Dendritic cell treated with granulocyte-macrophage colony-stimulating factor and Interleukin-4, amounts not matched to agents 40 ng/mL and 50 ng/mL, for 4 days (primary cell): ENCODE results near the gene DMPK.

Source experiments
- H3K27ac Mint-ChIP-seq: one replicate; pipeline ENCODE4 v1.8.0; 2022; ENCODE audit warnings: mild to moderate bottlenecking, mixed read lengths
- H3K27me3 Mint-ChIP-seq: one replicate; pipeline ENCODE4 v1.8.0; 2022; ENCODE audit warnings: mild to moderate bottlenecking, mixed read lengths
- H3K36me3 Mint-ChIP-seq: one replicate; pipeline ENCODE4 v1.8.0; 2022; ENCODE audit warnings: low read depth, mixed read lengths
- H3K4me1 Mint-ChIP-seq: one replicate; pipeline ENCODE4 v1.8.0; 2022; ENCODE audit warnings: low read depth, mixed read lengths
- H3K4me3 Mint-ChIP-seq: one replicate; pipeline ENCODE4 v1.8.0; 2022; ENCODE audit warnings: mild to moderate bottlenecking, moderate library complexity, mixed read lengths
- H3K9me3 Mint-ChIP-seq: one replicate; pipeline ENCODE4 v1.8.0; 2022; ENCODE audit warnings: mixed read lengths
- intact Hi-C: fragments of 100-400 bp; cut with micrococcal nuclease; formaldehyde crosslinking; loops from one replicate; pipeline ENCODE4 v1.15.0; 2022

Gene DMPK

GRCh38 chr19:45820413-45821102 is 38.3 kb upstream of the DMPK start:
- Mint-ChIP-seq H3K36me3 (peaks cover 100% of the 10 kb centered on the region), H3K27ac (no peak overlapping the region), H3K27me3 (peaks cover 16% of the 10 kb centered on the region), H3K9me3 (no peaks in the 10 kb centered on the region), H3K4me1 (peaks cover 13% of the 10 kb centered on the region), H3K4me3 (no peak overlapping the region)
- intact Hi-C loops, result no loop called here

- H3K4me1 Mint-ChIP-seq, result peaks cover 15% of the 10 kb centered on the region
- intact Hi-C loops, result loop anchor here (5.0 kb wide), 1 partner anchor 63 kb away; no protein-coding TSS in a partner anchor
- H3K27me3 Mint-ChIP-seq, result peaks cover 24% of the 10 kb centered on the region
- no peaks in the 10 kb centered on the region for H3K9me3 Mint-ChIP-seq
- peak overlapping the region; percentile 7 for H3K27ac Mint-ChIP-seq
- H3K36me3 Mint-ChIP-seq, result peaks cover 94% of the 10 kb centered on the region
- no peak overlapping the region for H3K4me3 Mint-ChIP-seq
Observed at GRCh38 chr19:45819769-45820168, 37.5 kb upstream of the DMPK start.

GRCh38 chr19:45817725-45818301 is 35.5 kb upstream of the DMPK start:
- peaks cover 75% of the 10 kb centered on the region for H3K36me3 Mint-ChIP-seq
- H3K27me3 Mint-ChIP-seq, result peaks cover 43% of the 10 kb centered on the region
- intact Hi-C loops, result loop anchor here (5.0 kb wide), 1 partner anchor 64 kb away; no protein-coding TSS in a partner anchor
- H3K27ac Mint-ChIP-seq, result no peak overlapping the region
- no peaks in the 10 kb centered on the region for H3K9me3 Mint-ChIP-seq
- H3K4me1 Mint-ChIP-seq, result peaks cover 15% of the 10 kb centered on the region
- no peak overlapping the region for H3K4me3 Mint-ChIP-seq

GRCh38 chr19:45817010-45817724 is 34.9 kb upstream of the DMPK start:
- Mint-ChIP-seq H3K27ac (no peak overlapping the region), H3K4me3 (no peak overlapping the region), H3K27me3 (peaks cover 50% of the 10 kb centered on the region), H3K4me1 (peaks cover 15% of the 10 kb centered on the region), H3K36me3 (peaks cover 68% of the 10 kb centered on the region), H3K9me3 (no peaks in the 10 kb centered on the region)
- intact Hi-C loops, result loop anchor here (5.0 kb wide), 1 partner anchor 65 kb away; no protein-coding TSS in a partner anchor

GRCh38 chr19:45816236-45817009 is 34.1 kb upstream of the DMPK start:
- peak overlapping the region; percentile 25 for H3K27ac Mint-ChIP-seq
- no peak overlapping the region for H3K4me3 Mint-ChIP-seq
- peaks cover 15% of the 10 kb centered on the region for H3K4me1 Mint-ChIP-seq
- no peaks in the 10 kb centered on the region for H3K9me3 Mint-ChIP-seq
- H3K36me3 Mint-ChIP-seq, result peaks cover 61% of the 10 kb centered on the region
- intact Hi-C loops, result loop anchor here (5.0 kb wide), 1 partner anchor 66 kb away; no protein-coding TSS in a partner anchor
- H3K27me3 Mint-ChIP-seq, result peaks cover 53% of the 10 kb centered on the region

GRCh38 chr19:45815481-45816216 is 33.4 kb upstream of the DMPK start:
- Mint-ChIP-seq H3K9me3 (no peaks in the 10 kb centered on the region), H3K27me3 (peaks cover 60% of the 10 kb centered on the region), H3K4me1 (peaks cover 16% of the 10 kb centered on the region), H3K27ac (peak overlapping the region; percentile 25), H3K4me3 (peak overlapping the region; percentile 58), H3K36me3 (peaks cover 53% of the 10 kb centered on the region)
- intact Hi-C loops, result loop anchor here (5.0 kb wide), 1 partner anchor 67 kb away; no protein-coding TSS in a partner anchor

- intact Hi-C loops, result loop anchor here (5.0 kb wide), 1 partner anchor 67 kb away; no protein-coding TSS in a partner anchor
- H3K9me3 Mint-ChIP-seq, result no peaks in the 10 kb centered on the region
Observed at GRCh38 chr19:45814851-45815480, 32.7 kb upstream of the DMPK start, which contains the start of gene RSPH6A. Gene RSPH6A, minus strand, starts transcription at chr19:45815308. Its CDS starts 132 bp downstream, at chr19:45815176.

GRCh38 chr19:45814166-45814780 is 32.0 kb upstream of the DMPK start:
- Mint-ChIP-seq H3K9me3 (no peaks in the 10 kb centered on the region), H3K27ac (no peak overlapping the region), H3K4me1 (peaks cover 28% of the 10 kb centered on the region), H3K4me3 (no peak overlapping the region), H3K36me3 (peaks cover 39% of the 10 kb centered on the region), H3K27me3 (peaks cover 70% of the 10 kb centered on the region)
- intact Hi-C loops, result no loop called here

More at GRCh38 chr19:45814851-45815480, 32.7 kb upstream of the DMPK start, which contains the start of gene RSPH6A:
- peaks cover 22% of the 10 kb centered on the region for H3K4me1 Mint-ChIP-seq
- H3K4me3 Mint-ChIP-seq, result peak within 1 kb of the TSS; percentile 58
- H3K27me3 Mint-ChIP-seq, result peaks cover 66% of the 10 kb centered on the region
- peaks cover 46% of the 10 kb centered on the region for H3K36me3 Mint-ChIP-seq
- H3K27ac Mint-ChIP-seq, result peak within 1 kb of the TSS; percentile 25

GRCh38 chr19:45812297-45812696 is 30.0 kb upstream of the DMPK start:
- Mint-ChIP-seq H3K4me1 (peaks cover 25% of the 10 kb centered on the region), H3K4me3 (no peak overlapping the region)
- intact Hi-C loops, result no loop called here

GRCh38 chr19:45809643-45810159 is 27.4 kb upstream of the DMPK start:
- H3K9me3 Mint-ChIP-seq, result no peaks in the 10 kb centered on the region
- intact Hi-C loops, result no loop called here
- H3K27ac Mint-ChIP-seq, result no peak overlapping the region
- peaks cover 77% of the 10 kb centered on the region for H3K27me3 Mint-ChIP-seq
- peaks cover 26% of the 10 kb centered on the region for H3K4me1 Mint-ChIP-seq
- H3K36me3 Mint-ChIP-seq, result no peaks in the 10 kb centered on the region
- H3K4me3 Mint-ChIP-seq, result no peak overlapping the region

More at GRCh38 chr19:45812297-45812696, 30.0 kb upstream of the DMPK start:
- Mint-ChIP-seq H3K9me3 (no peaks in the 10 kb centered on the region), H3K27ac (no peak overlapping the region), H3K36me3 (peaks cover 19% of the 10 kb centered on the region), H3K27me3 (peaks cover 82% of the 10 kb centered on the region)

GRCh38 chr19:45805719-45806118 is 23.4 kb upstream of the DMPK start:
- intact Hi-C loops, result no loop called here
- H3K9me3 Mint-ChIP-seq, result no peaks in the 10 kb centered on the region
- peaks cover 25% of the 10 kb centered on the region for H3K4me1 Mint-ChIP-seq
- H3K36me3 Mint-ChIP-seq, result no peaks in the 10 kb centered on the region
- peaks cover 82% of the 10 kb centered on the region for H3K27me3 Mint-ChIP-seq
- no peak overlapping the region for H3K27ac Mint-ChIP-seq
- no peak overlapping the region for H3K4me3 Mint-ChIP-seq

- Mint-ChIP-seq H3K4me3 (no peak overlapping the region), H3K9me3 (no peaks in the 10 kb centered on the region), H3K27ac (no peak overlapping the region), H3K36me3 (no peaks in the 10 kb centered on the region), H3K27me3 (peaks cover 84% of the 10 kb centered on the region), H3K4me1 (peaks cover 25% of the 10 kb centered on the region)
- intact Hi-C loops, result no loop called here
Observed at GRCh38 chr19:45804959-45805230, 22.6 kb upstream of the DMPK start.
